CD4-positive, alpha-beta T cell treated with Interferon alpha-2 for 1 hour (primary cell): ENCODE measurements around the gene SMIM28.
"Not testable (repeated sequence)": the region's sequence is repeated elsewhere in the genome, so short reads cannot be mapped to it uniquely, and the experiment has no call there.

Experiments
- DNase-seq, 2 donors: peaks; one replicate each; pipeline ENCODE4 v3.0.0-alpha.2; 2020 to 2022

The SMIM28 gene

GRCh38 chr6:138377844-138378243, at the start of gene SMIM28:
SMIM28 (plus strand) TSS chr6:138377905; CDS start chr6:138378073, 168 bp downstream.
- no peak for DNase-seq

GRCh38 chr6:138328210-138328609, 49.5 kb upstream of the SMIM28 start:
- DNase-seq, result no peak

GRCh38 chr6:138330763-138331162, 46.9 kb upstream of the SMIM28 start:
- no peak for DNase-seq

GRCh38 chr6:138331444-138331843, 46.3 kb upstream of the SMIM28 start:
- no peak for DNase-seq

- no peak for DNase-seq
Observed at GRCh38 chr6:138331984-138332383, 45.7 kb upstream of the SMIM28 start.

GRCh38 chr6:138334000-138334399, 43.7 kb upstream of the SMIM28 start:
- no peak for DNase-seq

GRCh38 chr6:138334963-138335362, 42.7 kb upstream of the SMIM28 start:
- DNase-seq, result no peak

GRCh38 chr6:138336221-138336620, 41.5 kb upstream of the SMIM28 start:
- no peak for DNase-seq

GRCh38 chr6:138337076-138337475, 40.6 kb upstream of the SMIM28 start:
- DNase-seq, result no peak

GRCh38 chr6:138339024-138339423, 38.7 kb upstream of the SMIM28 start:
- no peak for DNase-seq

GRCh38 chr6:138341176-138341575, 36.5 kb upstream of the SMIM28 start:
- DNase-seq, result no peak

GRCh38 chr6:138343112-138343511, 34.6 kb upstream of the SMIM28 start:
- DNase-seq, result no peak

GRCh38 chr6:138345565-138346285, 32.0 kb upstream of the SMIM28 start:
- DNase-seq, result no peak

GRCh38 chr6:138346302-138347195, 31.2 kb upstream of the SMIM28 start:
- DNase-seq, result no peak

- DNase-seq, result no peak
Observed at GRCh38 chr6:138347864-138348263, 29.8 kb upstream of the SMIM28 start.

GRCh38 chr6:138349891-138350290, 27.8 kb upstream of the SMIM28 start:
- DNase-seq, result no peak

- no peak for DNase-seq
Observed at GRCh38 chr6:138357928-138358327, 19.8 kb upstream of the SMIM28 start.

GRCh38 chr6:138368684-138369083, 9.0 kb upstream of the SMIM28 start:
- DNase-seq, result not testable (repeated sequence)

GRCh38 chr6:138370631-138371451, 6.9 kb upstream of the SMIM28 start:
- no peak for DNase-seq

- DNase-seq, result no peak
Observed at GRCh38 chr6:138371452-138371711, 6.3 kb upstream of the SMIM28 start.

GRCh38 chr6:138371720-138372119, 6.0 kb upstream of the SMIM28 start:
- DNase-seq, result no peak

- DNase-seq, result peak in 1 of 2 donors; percentile 16
Observed at GRCh38 chr6:138372711-138373463, 4.8 kb upstream of the SMIM28 start.

GRCh38 chr6:138374230-138374629, 3.5 kb upstream of the SMIM28 start:
- DNase-seq, result no peak
